IMR-90 (cell line): ENCODE data around the gene RELN. TPM values are rescaled to one million over a fixed set of nuclear protein-coding genes. Genes with fewer than 3 reads are reported as not detected.

Experiments used
- ATAC-seq: fragments of 200-7000 bp; cut with Tn5 transposase; 2 replicates; pipeline ENCODE4 v1.9.1; 2020; ENCODE audit warnings: low read depth, mild to moderate bottlenecking, moderate library complexity
- BruUV-seq: library from RNA; stranded (reverse); fragments of 400-500 nt; replicated peaks from 2 replicates; lab custom pipeline; 2021; lab: Mats Ljungman, UMichigan
- CTCF ChIA-PET: fragments of 300-600 bp; formaldehyde crosslinking; extraction: SDS; loops from one replicate; lab custom pipeline; 2021; ENCODE audit warnings: antibody characterized with exemption; lab: Yijun Ruan, JAX
- POLR2A ChIA-PET: fragments of 300-600 bp; sonication (Branson Sonifier 250); formaldehyde crosslinking; loops from one replicate; lab custom pipeline; 2022; ENCODE audit warnings: antibody characterized with exemption; ENCODE audit not compliant: unreplicated experiment; lab: Charles Lee
- DNase-seq: peaks from one replicate; pipeline ENCODE4 v3.0.0; 2013
- H2AFZ ChIP-seq: replicated peaks from 2 replicates; pipeline ENCODE3; 2013; ENCODE audit warnings: low read length, mild to moderate bottlenecking; ENCODE audit not compliant: poor library complexity
- H2AK5ac ChIP-seq: 2 replicates; pipeline ENCODE4 v1.6.1; 2013; ENCODE audit warnings: low read depth, low read length, inconsistent platforms
- H2AK9ac ChIP-seq: replicated peaks from 2 replicates; pipeline ENCODE3; 2013; ENCODE audit warnings: mild to moderate bottlenecking, low read depth, low read length, moderate library complexity; ENCODE audit not compliant: poor library complexity
- H2BK120ac ChIP-seq: 2 replicates; pipeline ENCODE4 v1.6.1; 2013; ENCODE audit warnings: low read depth, low read length, inconsistent platforms
- H2BK15ac ChIP-seq: 3 replicates; pipeline ENCODE4 v1.6.1; 2013; ENCODE audit warnings: low read depth, low read length, inconsistent platforms
- H2BK20ac ChIP-seq: 2 replicates; pipeline ENCODE4 v1.6.1; 2013; ENCODE audit warnings: low read depth, mild to moderate bottlenecking, inconsistent platforms, low read length, moderate library complexity
- H2BK5ac ChIP-seq: 2 replicates; pipeline ENCODE4 v1.6.1; 2013; ENCODE audit warnings: mild to moderate bottlenecking, low read depth, low read length, inconsistent platforms; ENCODE audit not compliant: poor library complexity, severe bottlenecking
- H3K14ac ChIP-seq: replicated peaks from 2 replicates; pipeline ENCODE4 v1.6.1; 2013; ENCODE audit warnings: low read depth, low read length, inconsistent platforms
- H3K18ac ChIP-seq: 2 replicates; pipeline ENCODE4 v1.6.1; 2013; ENCODE audit warnings: low read depth, low read length, control low read depth
- H3K23ac ChIP-seq: 2 replicates; pipeline ENCODE4 v1.6.1; 2013; ENCODE audit warnings: low read depth, low read length, inconsistent platforms
- H3K27ac ChIP-seq: 2 replicates; pipeline ENCODE4 v1.5.1; 2013; ENCODE audit warnings: mild to moderate bottlenecking, control low read depth, low read length; ENCODE audit not compliant: insufficient read depth
- H3K27me3 ChIP-seq: 2 replicates; pipeline ENCODE4 v1.6.1; 2013; ENCODE audit warnings: low read length; ENCODE audit not compliant: control insufficient read depth, insufficient read depth
- H3K36me3 ChIP-seq: 2 replicates; pipeline ENCODE4 v1.6.1; 2013; ENCODE audit warnings: low read length, mixed read lengths; ENCODE audit not compliant: control insufficient read depth, insufficient read depth
- H3K4ac ChIP-seq: 2 replicates; pipeline ENCODE4 v1.6.1; 2013; ENCODE audit warnings: low read depth, low read length, inconsistent platforms
- H3K4me1 ChIP-seq: 2 replicates; pipeline ENCODE4 v1.6.1; 2013; ENCODE audit warnings: low read length, mixed read lengths; ENCODE audit not compliant: control insufficient read depth, insufficient read depth
- H3K4me2 ChIP-seq: 2 replicates; pipeline ENCODE4 v1.6.1; 2013; ENCODE audit warnings: low read depth, mild to moderate bottlenecking, control low read depth, low read length, moderate library complexity
- H3K4me3 ChIP-seq: 2 replicates; pipeline ENCODE4 v1.5.1; 2013; ENCODE audit warnings: low read depth, mild to moderate bottlenecking, control low read depth, low read length, moderate library complexity; ENCODE audit not compliant: insufficient read depth
- H3K56ac ChIP-seq: 2 replicates; pipeline ENCODE4 v1.6.1; 2013; ENCODE audit warnings: low read length, inconsistent platforms; ENCODE audit not compliant: insufficient read depth; ENCODE audit errors: extremely low read depth
- H3K79me1 ChIP-seq, 2 experiments: 2 replicates each; pipeline ENCODE4 v1.6.1; 2013; ENCODE audit warnings: low read length in 2 of 2, inconsistent platforms in 1 of 2, low read depth in 1 of 2
- H3K9ac ChIP-seq: 2 replicates; pipeline ENCODE4 v1.6.1; 2013; ENCODE audit warnings: low read depth, low read length, control low read depth
- H3K9me1 ChIP-seq: 2 replicates; pipeline ENCODE4 v1.6.1; 2013; ENCODE audit warnings: low read length, inconsistent platforms; ENCODE audit not compliant: insufficient read depth
- H3K9me3 ChIP-seq: 2 replicates; pipeline ENCODE4 v1.6.1; 2013; ENCODE audit warnings: low read length; ENCODE audit not compliant: control insufficient read depth, insufficient read depth
- H4K20me1 ChIP-seq: 2 replicates; pipeline ENCODE4 v1.6.1; 2013; ENCODE audit warnings: low read length, inconsistent platforms; ENCODE audit not compliant: insufficient read depth
- H4K5ac ChIP-seq: 2 replicates; pipeline ENCODE4 v1.6.1; 2013; ENCODE audit warnings: mild to moderate bottlenecking, low read depth, low read length, control low read depth
- H4K8ac ChIP-seq, 2 experiments: 2 replicates each; pipeline ENCODE4 v1.6.1; 2013; ENCODE audit warnings: low read depth in 2 of 2, low read length in 2 of 2, control low read depth in 1 of 2, inconsistent platforms in 1 of 2
- H4K91ac ChIP-seq: 2 replicates; pipeline ENCODE4 v1.6.1; 2013; ENCODE audit warnings: low read depth, low read length, inconsistent platforms; ENCODE audit not compliant: insufficient read depth
- BHLHE40 ChIP-seq: fragments of 150-350 bp; IDR thresholded peaks from 2 replicates; pipeline ENCODE4 v1.6.1; 2016; ENCODE audit warnings: mild to moderate bottlenecking, low read depth, low read length
- CEBPB ChIP-seq: IDR thresholded peaks from 2 replicates; pipeline ENCODE4 v1.6.1; 2012; ENCODE audit warnings: low read depth, low read length, improper control_type of control experiment
- CHD1 ChIP-seq: IDR thresholded peaks from 2 replicates; pipeline ENCODE4 v1.6.1; 2012; ENCODE audit warnings: low read depth, low read length, improper control_type of control experiment
- FOS ChIP-seq: fragments of 150-350 bp; IDR thresholded peaks from 2 replicates; pipeline ENCODE4 v1.6.1; 2016; ENCODE audit warnings: low read depth, low read length
- MAFK ChIP-seq: IDR thresholded peaks from 2 replicates; pipeline ENCODE4 v1.6.1; 2012; ENCODE audit warnings: low read depth, low read length, improper control_type of control experiment
- MAZ ChIP-seq: IDR thresholded peaks from 2 replicates; pipeline ENCODE4 v1.6.1; 2012; ENCODE audit warnings: low read depth, mild to moderate bottlenecking, low read length, improper control_type of control experiment, moderate library complexity, borderline replicate concordance
- MXI1 ChIP-seq: IDR thresholded peaks from 2 replicates; pipeline ENCODE4 v1.6.1; 2012; ENCODE audit warnings: low read depth, mild to moderate bottlenecking, low read length, moderate library complexity, borderline replicate concordance
- NFE2L2 ChIP-seq: fragments of 150-350 bp; IDR thresholded peaks from 2 replicates; pipeline ENCODE4 v1.6.1; 2016; ENCODE audit warnings: low read depth, mild to moderate bottlenecking, low read length
- POLR2A ChIP-seq: IDR thresholded peaks from 2 replicates; pipeline ENCODE4 v1.6.1; 2012; ENCODE audit warnings: mild to moderate bottlenecking, low read depth, low read length
- RAD21 ChIP-seq: IDR thresholded peaks from 2 replicates; pipeline ENCODE4 v1.6.1; 2012; ENCODE audit warnings: low read length, improper control_type of control experiment
- RCOR1 ChIP-seq: IDR thresholded peaks from 2 replicates; pipeline ENCODE4 v1.6.1; 2012; ENCODE audit warnings: mild to moderate bottlenecking, low read length, improper control_type of control experiment; ENCODE audit not compliant: insufficient replicate concordance
- RFX5 ChIP-seq: IDR thresholded peaks from 2 replicates; pipeline ENCODE4 v1.8.0; 2012; ENCODE audit warnings: low read depth, mild to moderate bottlenecking, low read length, moderate library complexity
- SMC3 ChIP-seq: fragments of 150-350 bp; IDR thresholded peaks from 2 replicates; pipeline ENCODE4 v1.6.1; 2016; ENCODE audit warnings: low read depth, mild to moderate bottlenecking, antibody characterized with exemption, low read length, moderate library complexity
- WGBS, 2 experiments: methylation state at CpG; one replicate each; pipeline versions ENCODE4 v1.1.5 to v1.1.7; 2013; ENCODE audit warnings: missing lambda C conversion rate in 2 of 2; ENCODE audit not compliant: insufficient read length in 1 of 2; ENCODE audit errors: extremely low coverage in 2 of 2; 5-methylcytosine and 5-hydroxymethylcytosine counted together
- dilution Hi-C: fragments of 300-500 bp; cut with HindIII; formaldehyde crosslinking; loops from one replicate; pipeline ENCODE4 v1.14.3; 2018; ENCODE audit warnings: low sequenced_read_pairs; ENCODE audit not compliant: unreplicated experiment
- in situ Hi-C: fragments of 300-500 bp; cut with MboI; formaldehyde crosslinking; loops from 3 replicates; pipeline ENCODE4 v1.14.3; 2019; ENCODE audit warnings: low sequenced_read_pairs, inconsistent platforms, mixed read lengths
- intact Hi-C: fragments of 100-400 bp; cut with micrococcal nuclease; formaldehyde crosslinking; loops from 2 replicates; pipeline ENCODE4 v1.10.0; 2022
- polyA plus RNA-seq, 3 experiments: library from polyadenylated mRNA; depleted of rRNA; stranded (reverse); fragments of >200 nt; gene quantifications; 2 replicates each; pipeline ENCODE4 v1.2.3, GENCODE V29; 2012; ENCODE audit warnings: low replicate concordance in 1 of 3
- total RNA-seq: library from RNA; depleted of rRNA; stranded (reverse); fragments of >200 nt; gene quantifications from 2 replicates; pipeline ENCODE4 v1.2.3, GENCODE V29; 2012
- TF ChIP-seq, protein P1 (sequence below): fragments of 150-350 bp; IDR thresholded peaks from 2 replicates; pipeline ENCODE4 v1.6.1; 2017; ENCODE audit warnings: mild to moderate bottlenecking, antibody characterized with exemption, low read length, low read depth
- TF ChIP-seq, protein P2 (sequence below): fragments of 150-350 bp; IDR thresholded peaks from 2 replicates; pipeline ENCODE4 v1.6.1; 2016; ENCODE audit warnings: low read depth, mild to moderate bottlenecking, low read length, moderate library complexity, borderline replicate concordance
- TF ChIP-seq, protein P3 (sequence below): conservative IDR thresholded peaks from 2 replicates; pipeline ENCODE4 v1.5.1; 2012; ENCODE audit warnings: mild to moderate bottlenecking, low read depth, low read length, improper control_type of control experiment

RELN gene
- total and polyA plus RNA-seq, 2 of the 4 experiments (the other 2 are of a cell fraction) = 14.7 to 23.7 TPM

DNA sequence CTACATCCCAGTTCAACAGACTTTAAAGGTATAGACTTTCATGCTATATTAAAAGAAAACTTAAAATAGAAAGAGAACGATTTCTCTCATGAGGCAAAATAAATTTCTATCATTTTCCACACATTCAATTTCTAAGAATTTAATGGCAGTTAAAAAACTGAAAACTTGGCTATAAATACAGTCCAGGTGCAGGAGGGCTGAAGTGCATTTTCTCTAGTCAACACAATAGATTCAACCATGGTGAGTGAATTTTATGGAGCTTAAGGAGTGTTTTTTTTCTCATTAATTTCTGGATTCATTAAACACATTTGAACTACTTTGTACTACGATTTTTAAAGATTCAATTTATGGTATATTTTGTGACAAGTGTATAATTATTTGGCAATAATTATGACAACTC lies 302.7 kb downstream of the RELN start:
- ChIA-PET POLR2A (no interaction called here), CTCF (no interaction called here)
- H3K4me2 ChIP-seq = no peak overlapping the region
- no peaks in the 10 kb centered on the region for H3K9me3 ChIP-seq
- H3K9ac ChIP-seq = no peak overlapping the region
- no peak overlapping the region for H3K14ac ChIP-seq
- intact Hi-C loops (no loop called here), dilution Hi-C loops (no loop called here), in situ Hi-C loops (no loop called here)
- TF ChIP-seq MAFK (no peak), RAD21 (no peak), RFX5 (no peak), RCOR1 (no peak), MAZ (no peak), BHLHE40 (no peak), NFE2L2 (no peak), CHD1 (no peak), CEBPB (no peak), SMC3 (no peak), POLR2A (no peak), FOS (no peak), MXI1 (no peak)
- TF ChIP-seq, protein P1, sequence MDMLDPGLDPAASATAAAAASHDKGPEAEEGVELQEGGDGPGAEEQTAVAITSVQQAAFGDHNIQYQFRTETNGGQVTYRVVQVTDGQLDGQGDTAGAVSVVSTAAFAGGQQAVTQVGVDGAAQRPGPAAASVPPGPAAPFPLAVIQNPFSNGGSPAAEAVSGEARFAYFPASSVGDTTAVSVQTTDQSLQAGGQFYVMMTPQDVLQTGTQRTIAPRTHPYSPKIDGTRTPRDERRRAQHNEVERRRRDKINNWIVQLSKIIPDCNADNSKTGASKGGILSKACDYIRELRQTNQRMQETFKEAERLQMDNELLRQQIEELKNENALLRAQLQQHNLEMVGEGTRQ = no peak
- TF ChIP-seq, protein P2, sequence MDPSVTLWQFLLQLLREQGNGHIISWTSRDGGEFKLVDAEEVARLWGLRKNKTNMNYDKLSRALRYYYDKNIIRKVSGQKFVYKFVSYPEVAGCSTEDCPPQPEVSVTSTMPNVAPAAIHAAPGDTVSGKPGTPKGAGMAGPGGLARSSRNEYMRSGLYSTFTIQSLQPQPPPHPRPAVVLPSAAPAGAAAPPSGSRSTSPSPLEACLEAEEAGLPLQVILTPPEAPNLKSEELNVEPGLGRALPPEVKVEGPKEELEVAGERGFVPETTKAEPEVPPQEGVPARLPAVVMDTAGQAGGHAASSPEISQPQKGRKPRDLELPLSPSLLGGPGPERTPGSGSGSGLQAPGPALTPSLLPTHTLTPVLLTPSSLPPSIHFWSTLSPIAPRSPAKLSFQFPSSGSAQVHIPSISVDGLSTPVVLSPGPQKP = no peak
- TF ChIP-seq, protein P3, sequence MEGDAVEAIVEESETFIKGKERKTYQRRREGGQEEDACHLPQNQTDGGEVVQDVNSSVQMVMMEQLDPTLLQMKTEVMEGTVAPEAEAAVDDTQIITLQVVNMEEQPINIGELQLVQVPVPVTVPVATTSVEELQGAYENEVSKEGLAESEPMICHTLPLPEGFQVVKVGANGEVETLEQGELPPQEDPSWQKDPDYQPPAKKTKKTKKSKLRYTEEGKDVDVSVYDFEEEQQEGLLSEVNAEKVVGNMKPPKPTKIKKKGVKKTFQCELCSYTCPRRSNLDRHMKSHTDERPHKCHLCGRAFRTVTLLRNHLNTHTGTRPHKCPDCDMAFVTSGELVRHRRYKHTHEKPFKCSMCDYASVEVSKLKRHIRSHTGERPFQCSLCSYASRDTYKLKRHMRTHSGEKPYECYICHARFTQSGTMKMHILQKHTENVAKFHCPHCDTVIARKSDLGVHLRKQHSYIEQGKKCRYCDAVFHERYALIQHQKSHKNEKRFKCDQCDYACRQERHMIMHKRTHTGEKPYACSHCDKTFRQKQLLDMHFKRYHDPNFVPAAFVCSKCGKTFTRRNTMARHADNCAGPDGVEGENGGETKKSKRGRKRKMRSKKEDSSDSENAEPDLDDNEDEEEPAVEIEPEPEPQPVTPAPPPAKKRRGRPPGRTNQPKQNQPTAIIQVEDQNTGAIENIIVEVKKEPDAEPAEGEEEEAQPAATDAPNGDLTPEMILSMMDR = no peak
- WGBS, 2 experiments = no CpG with 5 or more reads among the region's 2 CpGs
- H3K9me1 ChIP-seq = no peaks in the 10 kb centered on the region; the same call in 1 of the 2 replicates
- H2BK120ac ChIP-seq = no peak overlapping the region
- DNase-seq (no peak), ATAC-seq (no peak)
- no peak overlapping the region for H4K5ac ChIP-seq
- no peak overlapping the region for H3K4ac ChIP-seq
- no peak overlapping the region for H2AK9ac ChIP-seq
- H3K4me3 ChIP-seq = no peak overlapping the region
- H2AK5ac ChIP-seq = no peak overlapping the region
- H4K20me1 ChIP-seq = no peaks in the 10 kb centered on the region
- peaks cover 6% of the 10 kb centered on the region for H3K4me1 ChIP-seq
- no peak overlapping the region for H3K18ac ChIP-seq
- H2AFZ ChIP-seq = no peak overlapping the region
- no peak overlapping the region for H3K56ac ChIP-seq
- H3K79me1 ChIP-seq = no peaks in the 10 kb centered on the region
- H4K91ac ChIP-seq = no peak overlapping the region
- no peak overlapping the region for H3K23ac ChIP-seq
- no peak overlapping the region for H4K8ac ChIP-seq
- BruUV-seq = no TSS peak
- H3K27me3 ChIP-seq = no peaks in the 10 kb centered on the region
- no peak overlapping the region for H2BK20ac ChIP-seq
- H2BK15ac ChIP-seq = no peak overlapping the region
- H3K36me3 ChIP-seq = no peaks in the 10 kb centered on the region
- no peak overlapping the region for H2BK5ac ChIP-seq
- no peak overlapping the region for H3K27ac ChIP-seq
